AG09319 (cell line): ENCODE results near the gene CAB39.

Source experiments
- DNase-seq: peaks from one replicate; pipeline ENCODE4 v3.0.0-alpha.2; 2010; ENCODE audit warnings: low read depth; ENCODE audit errors: extremely low read depth
- CTCF ChIP-seq: IDR thresholded peaks from 2 replicates; pipeline ENCODE4 v1.5.1; 2011; ENCODE audit warnings: low read depth, mild to moderate bottlenecking, inconsistent platforms, low read length, moderate library complexity

Gene CAB39

GRCh38 chr2:230703514-230703913, 9.1 kb upstream of the CAB39 start:
- TF ChIP-seq CTCF, result no peak
- no peak for DNase-seq

DNA sequence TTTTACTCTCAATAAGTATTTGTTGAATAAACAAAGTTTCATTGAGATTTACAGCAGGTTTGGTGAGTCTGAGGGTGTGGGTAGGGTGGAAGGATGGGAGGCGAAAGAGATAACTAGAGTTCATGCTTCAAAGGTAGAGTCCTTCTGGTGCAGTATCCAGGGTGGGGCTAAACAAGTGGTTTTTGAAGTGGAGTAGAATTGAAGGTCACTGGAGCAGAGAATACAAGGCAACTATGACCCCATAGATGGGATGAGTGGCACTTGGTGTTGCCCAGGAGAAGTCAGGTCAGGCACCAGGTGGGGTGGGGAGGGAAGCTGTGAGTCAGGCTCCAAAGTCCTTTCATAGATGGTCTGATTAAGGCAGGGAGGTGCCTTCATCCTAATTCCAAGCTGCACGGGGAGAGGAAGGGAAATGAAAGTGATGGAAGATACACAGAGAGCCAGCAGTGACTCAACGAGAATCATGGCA, 6.6 kb upstream of the CAB39 start:
- DNase-seq, result no peak
- no peak for TF ChIP-seq CTCF

DNA sequence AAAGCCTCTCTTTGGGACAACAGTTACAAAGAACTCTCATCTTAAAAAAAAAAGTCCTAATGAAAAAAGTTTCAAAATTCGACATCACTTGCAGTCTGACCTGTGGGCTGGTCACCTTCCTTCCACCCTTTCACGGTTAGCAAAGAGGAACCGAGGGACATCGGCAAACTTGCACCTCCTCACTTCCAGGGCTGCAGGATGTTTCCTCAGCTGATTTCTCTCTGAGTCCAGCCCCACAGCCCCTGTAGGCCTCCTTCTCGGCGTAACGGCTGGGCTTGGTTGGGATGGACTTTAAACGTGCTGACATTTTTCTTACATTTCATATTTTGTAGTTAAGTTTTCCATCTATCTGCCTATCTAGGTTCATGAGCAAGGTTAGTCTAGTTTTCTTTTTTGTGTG, 5.7 kb upstream of the CAB39 start:
- no peak for TF ChIP-seq CTCF

GRCh38 chr2:230708204-230708603, 4.4 kb upstream of the CAB39 start:
- DNase-seq, result no peak
- TF ChIP-seq CTCF, result no peak

More for the DNA sequence above, 5.7 kb upstream of the CAB39 start:
- DNase-seq, result no peak

DNA sequence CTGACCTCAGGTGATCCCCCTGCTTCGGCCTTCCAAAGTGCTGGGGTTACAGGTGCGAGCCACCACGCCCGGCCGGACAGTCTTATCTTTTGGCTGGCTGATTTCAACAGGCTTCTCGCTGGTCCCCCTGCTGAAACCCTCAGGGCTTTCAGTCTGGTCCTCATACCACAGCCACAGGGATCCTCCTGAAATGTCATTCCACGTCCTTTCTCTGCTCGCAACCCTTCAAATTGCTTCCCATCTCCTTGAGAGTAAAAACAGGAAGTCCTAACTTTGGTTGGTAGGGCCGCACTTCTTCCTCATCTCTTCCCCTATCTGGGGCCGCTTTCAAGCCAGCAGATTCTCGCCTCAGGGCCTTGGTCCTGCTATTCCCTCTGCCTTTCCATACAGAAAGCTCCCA, 1.4 kb upstream of the CAB39 start:
- no peak for TF ChIP-seq CTCF
- DNase-seq, result no peak

DNA sequence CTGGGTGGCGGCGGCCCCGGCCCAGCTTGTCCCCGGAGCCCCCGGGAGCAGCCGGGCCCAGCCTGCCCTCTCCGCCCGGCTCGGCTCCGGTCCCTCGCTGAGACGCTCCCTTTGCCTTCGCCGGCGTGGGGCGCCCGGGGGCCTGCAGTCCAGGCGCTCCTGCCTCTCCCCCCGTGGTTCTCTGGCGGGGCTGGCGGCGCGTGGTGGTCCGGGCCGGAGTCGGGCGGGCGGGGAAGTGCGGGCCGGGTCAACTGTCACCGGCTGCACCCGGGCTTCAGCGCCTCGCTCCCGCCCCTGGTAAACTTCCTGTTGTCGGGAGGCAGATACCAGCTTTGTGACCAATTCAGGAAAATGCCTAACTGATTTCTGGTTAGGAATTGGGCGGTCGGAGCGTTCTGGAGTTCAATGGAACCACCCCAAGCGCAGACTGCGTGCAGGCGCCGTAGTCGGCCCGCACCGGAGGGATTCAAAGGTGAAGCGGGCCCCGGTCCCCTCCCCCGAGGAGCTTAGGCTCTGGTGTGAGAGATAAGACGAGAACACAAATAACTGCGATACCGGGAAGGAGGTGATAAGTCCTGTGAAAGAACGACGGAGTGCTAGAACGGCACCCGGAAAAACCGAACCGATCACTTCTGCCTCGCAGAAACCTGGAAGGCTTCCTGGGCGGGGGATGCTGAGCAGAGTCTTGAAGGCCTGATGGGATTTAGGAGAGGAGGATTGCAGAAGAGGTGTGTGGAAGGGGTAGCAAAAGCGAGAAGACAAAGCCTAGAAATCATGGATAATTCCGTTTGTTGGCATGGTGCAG, 891 bp downstream of the CAB39 start:
- no peak for TF ChIP-seq CTCF
- DNase-seq, result no peak

DNA sequence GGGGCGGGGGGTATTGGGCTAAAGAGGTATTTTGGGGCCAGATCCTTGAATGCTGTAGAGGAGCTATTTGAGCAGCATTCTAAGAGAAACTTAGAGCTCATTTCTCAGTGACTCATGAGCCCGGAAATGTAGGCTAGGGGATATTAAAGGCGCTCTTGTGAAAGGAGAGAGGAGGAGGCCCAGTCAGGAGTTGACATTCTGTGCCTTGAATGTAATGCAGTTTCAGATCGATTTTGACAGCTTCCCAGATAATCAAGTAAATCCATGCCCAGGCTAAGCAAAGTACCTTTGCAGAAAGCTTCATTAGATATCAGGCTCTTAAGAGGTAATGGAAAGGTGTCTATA, 1.5 kb downstream of the CAB39 start:
- no peak for DNase-seq
- no peak for TF ChIP-seq CTCF
